Measurements from ENCODE around the gene GNAS-AS1.

GRCh38 chr20:58889798-58890517, 39.3 kb upstream of the GNAS-AS1 start:
- TF ChIP-seq GABPA (IDR thresholded peaks at IDR 0.05; ENCODE audit: low read depth) (no peak), POLR2AphosphoS5 (IDR thresholded peaks at IDR 0.05; ENCODE audit: low read depth) (no peak)
